GM19193 (cell line): Measurements from ENCODE around the gene SCFD1.

Experiments
- POLR2A ChIP-seq: IDR thresholded peaks from 4 replicates; pipeline ENCODE4 v1.6.1; 2011; ENCODE audit not compliant: insufficient read depth, insufficient read length; ENCODE audit errors: extremely low read depth

SCFD1 gene

GRCh38 chr14:30708157-30708556 is 86.0 kb downstream of the SCFD1 start:
- no peak for TF ChIP-seq POLR2A

GRCh38 chr14:30709201-30709600 is 87.1 kb downstream of the SCFD1 start:
- no peak for TF ChIP-seq POLR2A

GRCh38 chr14:30710876-30711275 is 88.8 kb downstream of the SCFD1 start:
- TF ChIP-seq POLR2A = no peak

GRCh38 chr14:30719137-30719536 is 97.0 kb downstream of the SCFD1 start:
- no peak for TF ChIP-seq POLR2A

GRCh38 chr14:30725763-30726162 is 103.6 kb downstream of the SCFD1 start:
- TF ChIP-seq POLR2A = no peak

GRCh38 chr14:30728471-30728870 is 106.4 kb downstream of the SCFD1 start:
- no peak for TF ChIP-seq POLR2A

- no peak for TF ChIP-seq POLR2A
These were observed 115.8 kb downstream of the SCFD1 start for GRCh38 chr14:30737916-30738315.

GRCh38 chr14:30738978-30739377 is 116.9 kb downstream of the SCFD1 start:
- TF ChIP-seq POLR2A = no peak

- no peak for TF ChIP-seq POLR2A
These were observed 126.2 kb downstream of the SCFD1 start for GRCh38 chr14:30748343-30748742.

GRCh38 chr14:30751646-30752416 is 129.7 kb downstream of the SCFD1 start:
- no peak for TF ChIP-seq POLR2A

- no peak for TF ChIP-seq POLR2A
These were observed 131.3 kb downstream of the SCFD1 start for GRCh38 chr14:30753452-30753851.

- no peak for TF ChIP-seq POLR2A
These were observed 132.7 kb downstream of the SCFD1 start for GRCh38 chr14:30754778-30755177.

GRCh38 chr14:30756594-30756993 is 134.5 kb downstream of the SCFD1 start:
- TF ChIP-seq POLR2A = no peak

- TF ChIP-seq POLR2A = no peak
These were observed 135.0 kb downstream of the SCFD1 start for GRCh38 chr14:30757082-30757481.

- TF ChIP-seq POLR2A = no peak
These were observed 137.3 kb downstream of the SCFD1 start for GRCh38 chr14:30759172-30760125.

GRCh38 chr14:30763891-30764290 is 141.8 kb downstream of the SCFD1 start:
- no peak for TF ChIP-seq POLR2A
